CD4-positive, alpha-beta T cell treated with Interleukin-1 beta for 1 hour (primary cell): ENCODE measurements around the gene LRRC17.

Experiments used
- DNase-seq, 2 donors: peaks; one replicate each; pipeline ENCODE4 v3.0.0-alpha.2; 2020 to 2022

LRRC17 gene

GRCh38 chr7:102912742-102913141 lies at the start of gene LRRC17:
Gene LRRC17, plus strand, starts transcription at chr7:102913000. Its CDS starts 20,914 bp downstream, at chr7:102933914.
- no peak for DNase-seq

GRCh38 chr7:102864958-102865357 lies 47.8 kb upstream of the LRRC17 start:
- no peak for DNase-seq

GRCh38 chr7:102866535-102867215 lies 46.1 kb upstream of the LRRC17 start:
- no peak for DNase-seq

GRCh38 chr7:102869195-102869594 lies 43.6 kb upstream of the LRRC17 start:
- DNase-seq: no peak

- no peak for DNase-seq
Observed at GRCh38 chr7:102872460-102872859, 40.3 kb upstream of the LRRC17 start.

- no peak for DNase-seq
Observed at GRCh38 chr7:102873470-102874165, 39.2 kb upstream of the LRRC17 start.

- DNase-seq: no peak
Observed at GRCh38 chr7:102874166-102874829, 38.5 kb upstream of the LRRC17 start.

GRCh38 chr7:102874966-102875365 lies 37.8 kb upstream of the LRRC17 start:
- no peak for DNase-seq

GRCh38 chr7:102875700-102876295 lies 37.0 kb upstream of the LRRC17 start:
- DNase-seq: no peak

- no peak for DNase-seq
Observed at GRCh38 chr7:102883098-102883860, 29.5 kb upstream of the LRRC17 start.

- DNase-seq: no peak
Observed at GRCh38 chr7:102888561-102889233, 24.1 kb upstream of the LRRC17 start.

- no peak for DNase-seq
Observed at GRCh38 chr7:102889851-102890250, 22.9 kb upstream of the LRRC17 start.

GRCh38 chr7:102890292-102890970 lies 22.4 kb upstream of the LRRC17 start:
- DNase-seq: no peak

- DNase-seq: no peak
Observed at GRCh38 chr7:102890971-102891692, 21.7 kb upstream of the LRRC17 start.

GRCh38 chr7:102891693-102892261 lies 21.0 kb upstream of the LRRC17 start:
- no peak for DNase-seq

GRCh38 chr7:102892631-102893278 lies 20.0 kb upstream of the LRRC17 start:
- no peak for DNase-seq

GRCh38 chr7:102895602-102896001 lies 17.2 kb upstream of the LRRC17 start:
- DNase-seq: no peak

- DNase-seq: no peak
Observed at GRCh38 chr7:102896585-102896984, 16.2 kb upstream of the LRRC17 start.

GRCh38 chr7:102897211-102897631 lies 15.6 kb upstream of the LRRC17 start:
- DNase-seq: no peak
